ENCODE measurements around the gene ASF1A. TPM values are rescaled to one million over a fixed set of nuclear protein-coding genes. Genes with fewer than 3 reads are reported as not detected.

Gene ASF1A
- total RNA-seq, 4 donors from 2014 or later, result 5.5 to 14.0 (median 8.0) TPM

- no peak overlapping the region for H3K4me3 ChIP-seq
- no peaks in the 10 kb centered on the region for H3K36me3 ChIP-seq
- H3K27ac ChIP-seq, result no peak overlapping the region
- no peaks in the 10 kb centered on the region for H3K4me1 ChIP-seq
- no peaks in the 10 kb centered on the region for H3K9me3 ChIP-seq
- H3K27me3 ChIP-seq, result no peaks in the 10 kb centered on the region
- DNase-seq, result no peak
- no peak for TF ChIP-seq POLR2A (IDR thresholded peaks at IDR 0.05)
- TF ChIP-seq, protein P1, sequence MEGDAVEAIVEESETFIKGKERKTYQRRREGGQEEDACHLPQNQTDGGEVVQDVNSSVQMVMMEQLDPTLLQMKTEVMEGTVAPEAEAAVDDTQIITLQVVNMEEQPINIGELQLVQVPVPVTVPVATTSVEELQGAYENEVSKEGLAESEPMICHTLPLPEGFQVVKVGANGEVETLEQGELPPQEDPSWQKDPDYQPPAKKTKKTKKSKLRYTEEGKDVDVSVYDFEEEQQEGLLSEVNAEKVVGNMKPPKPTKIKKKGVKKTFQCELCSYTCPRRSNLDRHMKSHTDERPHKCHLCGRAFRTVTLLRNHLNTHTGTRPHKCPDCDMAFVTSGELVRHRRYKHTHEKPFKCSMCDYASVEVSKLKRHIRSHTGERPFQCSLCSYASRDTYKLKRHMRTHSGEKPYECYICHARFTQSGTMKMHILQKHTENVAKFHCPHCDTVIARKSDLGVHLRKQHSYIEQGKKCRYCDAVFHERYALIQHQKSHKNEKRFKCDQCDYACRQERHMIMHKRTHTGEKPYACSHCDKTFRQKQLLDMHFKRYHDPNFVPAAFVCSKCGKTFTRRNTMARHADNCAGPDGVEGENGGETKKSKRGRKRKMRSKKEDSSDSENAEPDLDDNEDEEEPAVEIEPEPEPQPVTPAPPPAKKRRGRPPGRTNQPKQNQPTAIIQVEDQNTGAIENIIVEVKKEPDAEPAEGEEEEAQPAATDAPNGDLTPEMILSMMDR (IDR thresholded peaks at IDR 0.05), result no peak
Observed at GRCh38 chr6:118872726-118873125, 21.2 kb upstream of the ASF1A start.

DNA sequence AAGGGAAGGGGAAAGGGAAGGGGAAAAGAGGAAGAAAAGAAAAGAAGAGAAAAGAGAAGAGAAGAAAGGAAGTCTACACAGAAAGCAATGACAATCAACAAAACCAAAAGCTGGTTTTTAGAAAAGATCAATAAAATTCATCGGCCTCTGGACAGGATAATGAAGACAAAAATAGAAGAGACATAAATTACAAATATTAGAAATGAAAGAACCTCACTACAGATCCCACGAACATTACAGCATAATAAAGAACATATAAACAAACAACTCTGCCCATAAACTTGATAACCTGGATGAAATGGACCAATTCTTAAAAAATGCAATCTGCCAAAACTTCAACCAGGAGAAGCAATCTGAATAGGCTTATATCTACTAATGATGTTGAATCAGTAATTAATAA is 20.7 kb upstream of the ASF1A start:
- Histone ChIP-seq H3K27me3 (no peaks in the 10 kb centered on the region), H3K27ac (no peak overlapping the region), H3K9me3 (no peaks in the 10 kb centered on the region), H3K4me3 (no peak overlapping the region), H3K4me1 (no peaks in the 10 kb centered on the region), H3K36me3 (no peaks in the 10 kb centered on the region)
- TF ChIP-seq POLR2A (IDR thresholded peaks at IDR 0.05), result no peak
- TF ChIP-seq, protein P1 (IDR thresholded peaks at IDR 0.05), result no peak
- no peak for DNase-seq

- H3K27me3 ChIP-seq, result no peaks in the 10 kb centered on the region
- H3K27ac ChIP-seq, result no peak overlapping the region
- H3K9me3 ChIP-seq, result no peaks in the 10 kb centered on the region
- no peak for TF ChIP-seq POLR2A (IDR thresholded peaks at IDR 0.05)
- TF ChIP-seq, protein P1 (IDR thresholded peaks at IDR 0.05), result no peak
- H3K36me3 ChIP-seq, result no peaks in the 10 kb centered on the region
- no peak for DNase-seq
- H3K4me1 ChIP-seq, result no peaks in the 10 kb centered on the region
- no peak overlapping the region for H3K4me3 ChIP-seq
Observed at GRCh38 chr6:118875672-118876071, 18.3 kb upstream of the ASF1A start.

DNA sequence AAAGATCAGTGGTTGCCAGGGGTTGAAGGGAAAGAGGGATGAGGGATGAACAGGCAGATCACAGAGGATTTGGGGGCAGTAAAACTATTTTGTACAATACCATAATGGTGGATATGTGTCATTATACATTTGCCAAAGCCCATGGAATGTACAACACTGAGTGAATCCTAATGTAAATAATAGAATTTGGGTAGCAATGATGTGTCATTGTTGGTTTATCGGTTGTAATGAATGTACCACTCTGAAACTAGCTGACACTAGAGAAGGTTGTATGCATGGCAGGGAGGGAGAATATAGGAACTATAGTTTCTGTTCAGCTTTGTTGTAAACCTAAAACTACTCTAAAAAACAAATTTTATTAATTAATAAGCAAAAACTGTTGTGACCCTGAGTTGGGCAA is 17.8 kb upstream of the ASF1A start:
- Histone ChIP-seq H3K4me1 (peaks cover 0 to 4% (median 0%) of the 10 kb centered on the region in 4 donors), H3K4me3 (no peak overlapping the region), H3K27ac (no peak overlapping the region), H3K9me3 (no peaks in the 10 kb centered on the region), H3K36me3 (no peaks in the 10 kb centered on the region), H3K27me3 (no peaks in the 10 kb centered on the region)
- no peak for DNase-seq
- TF ChIP-seq POLR2A (IDR thresholded peaks at IDR 0.05), result no peak
- TF ChIP-seq, protein P1 (IDR thresholded peaks at IDR 0.05), result no peak

- Histone ChIP-seq H3K4me1 (peaks cover 0 to 6% (median 0%) of the 10 kb centered on the region in 4 donors), H3K27me3 (no peaks in the 10 kb centered on the region), H3K9me3 (no peaks in the 10 kb centered on the region), H3K4me3 (no peak overlapping the region), H3K27ac (no peak overlapping the region), H3K36me3 (no peaks in the 10 kb centered on the region)
- no peak for TF ChIP-seq POLR2A (IDR thresholded peaks at IDR 0.05)
- TF ChIP-seq, protein P1 (IDR thresholded peaks at IDR 0.05), result no peak
- no peak for DNase-seq
Observed at GRCh38 chr6:118876814-118877213, 17.1 kb upstream of the ASF1A start.

DNA sequence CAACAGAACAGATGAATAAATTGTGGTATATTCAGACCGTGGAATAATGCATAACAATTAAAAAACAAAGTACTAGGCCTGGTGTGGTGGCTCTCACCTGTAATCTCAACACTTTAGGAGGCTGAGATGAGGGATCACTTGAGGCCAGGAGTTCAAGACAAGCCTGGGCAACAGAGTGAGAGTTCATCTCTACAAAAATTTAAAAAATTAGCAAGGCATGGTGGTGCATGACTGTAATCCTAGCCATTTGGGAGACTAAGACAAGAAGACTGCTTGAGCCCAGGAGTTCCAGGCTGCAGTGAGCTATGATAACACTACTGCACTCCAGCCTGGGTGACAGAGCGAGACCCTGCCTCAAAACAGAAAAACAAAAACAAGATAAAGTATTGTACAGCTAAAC is 16.1 kb upstream of the ASF1A start:
- no peak overlapping the region for H3K4me3 ChIP-seq
- H3K27ac ChIP-seq, result no peak overlapping the region
- no peaks in the 10 kb centered on the region for H3K27me3 ChIP-seq
- no peaks in the 10 kb centered on the region for H3K36me3 ChIP-seq
- no peak for DNase-seq
- H3K9me3 ChIP-seq, result no peaks in the 10 kb centered on the region
- TF ChIP-seq, protein P1 (IDR thresholded peaks at IDR 0.05), result no peak
- no peak for TF ChIP-seq POLR2A (IDR thresholded peaks at IDR 0.05)
- peaks cover 0 to 6% (median 0%) of the 10 kb centered on the region in 4 donors for H3K4me1 ChIP-seq

Measured in Peyer's patch (tissue), 4 donors.